PFSK-1 (cell line): ENCODE results near the gene STIM2.

Source experiments
- FOXP2 ChIP-seq: optimal IDR thresholded peaks from 2 replicates; pipeline ENCODE3; 2011; ENCODE audit warnings: borderline replicate concordance, control low read depth, inconsistent platforms; ENCODE audit not compliant: insufficient read depth; ENCODE audit errors: extremely low read length, extremely low read depth
- POLR2AphosphoS5 ChIP-seq: IDR thresholded peaks from 2 replicates; pipeline ENCODE4 v1.6.1; 2012; ENCODE audit warnings: low read depth, mild to moderate bottlenecking, control low read depth, low read length, moderate library complexity
- REST ChIP-seq, 2 experiments: IDR thresholded peaks; 2 replicates each; pipeline versions ENCODE4 v1.6.1 to v1.8.0; 2011 to 2012; ENCODE audit warnings: low read depth in 2 of 2, low read length in 2 of 2, control low read depth in 1 of 2, inconsistent platforms in 1 of 2, mild to moderate bottlenecking in 1 of 2, moderate library complexity in 1 of 2; ENCODE audit not compliant: insufficient read depth in 1 of 2
- SIN3A ChIP-seq: IDR thresholded peaks from 2 replicates; pipeline ENCODE4 v1.6.1; 2012; ENCODE audit warnings: mild to moderate bottlenecking, low read length, moderate library complexity, borderline replicate concordance; ENCODE audit not compliant: insufficient read depth
- TAF1 ChIP-seq: IDR thresholded peaks from 2 replicates; pipeline ENCODE4 v1.6.1; 2012; ENCODE audit warnings: low read length, control low read depth, borderline replicate concordance; ENCODE audit not compliant: insufficient read depth

Gene STIM2

GRCh38 chr4:26861434-26862186 lies 969 bp downstream of the STIM2 start:
- TF ChIP-seq REST (IDR thresholded peaks at IDR 0.05; ENCODE audit: insufficient read depth in 1 of 2, low read depth in 2 of 2, low read length in 2 of 2) (no peak), FOXP2 (peak; percentile 11), SIN3A (peak; percentile 52; the same call in 1 of the 2 replicates), TAF1 (no peak)

- no peak for TF ChIP-seq FOXP2
- TF ChIP-seq REST (IDR thresholded peaks at IDR 0.05; ENCODE audit: insufficient read depth in 1 of 2, low read depth in 2 of 2, low read length in 2 of 2) = no peak
- no peak for TF ChIP-seq TAF1
- TF ChIP-seq POLR2AphosphoS5 = no peak
- TF ChIP-seq SIN3A = no peak
These were observed 1.8 kb downstream of the STIM2 start for GRCh38 chr4:26862381-26862915.

- TF ChIP-seq TAF1 (no peak), REST (IDR thresholded peaks at IDR 0.05; ENCODE audit: insufficient read depth in 1 of 2, low read depth in 2 of 2, low read length in 2 of 2) (no peak), POLR2AphosphoS5 (no peak), FOXP2 (no peak), SIN3A (no peak)
These were observed 2.9 kb downstream of the STIM2 start for GRCh38 chr4:26863512-26863911.

DNA sequence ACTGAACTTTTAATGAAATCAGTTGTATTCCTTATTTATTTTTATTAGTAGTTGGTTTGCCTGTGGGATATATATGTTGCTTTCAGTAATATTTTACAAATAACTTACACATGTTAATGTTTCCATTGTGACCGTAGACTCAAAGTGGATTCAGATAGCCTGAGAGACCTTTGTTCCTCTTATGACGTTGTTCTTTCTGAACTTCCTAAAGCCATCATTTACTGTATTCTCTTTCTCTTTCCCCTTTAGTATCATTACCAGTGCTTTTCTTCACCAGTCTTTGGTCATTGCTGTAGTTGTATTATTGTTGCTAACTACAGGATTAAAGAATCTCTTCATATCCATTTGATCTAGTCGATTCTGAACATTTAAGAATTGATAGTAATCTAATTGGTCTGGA lies 4.3 kb downstream of the STIM2 start:
- TF ChIP-seq REST (IDR thresholded peaks at IDR 0.05; ENCODE audit: insufficient read depth in 1 of 2, low read depth in 2 of 2, low read length in 2 of 2) = no peak
- no peak for TF ChIP-seq SIN3A
- no peak for TF ChIP-seq FOXP2
- TF ChIP-seq TAF1 = no peak
- TF ChIP-seq POLR2AphosphoS5 = no peak
